HEK293 (cell line): ENCODE results near the gene ZFR2.

Experiments used
- CTCF ChIA-PET: fragments of 350-600 bp; formaldehyde crosslinking; extraction: SDS; loops from one replicate; lab custom pipeline; 2021; ENCODE audit warnings: antibody characterized with exemption; lab: Yijun Ruan, JAX
- POLR2A ChIA-PET: fragments of 300-600 bp; formaldehyde crosslinking; extraction: SDS; loops from one replicate; lab custom pipeline; 2020; ENCODE audit warnings: antibody characterized with exemption, inconsistent platforms; lab: Yijun Ruan, JAX
- H3K27ac ChIP-seq: fragments of 200-500 bp; sonication (Bioruptor generic); 2 replicates; pipeline ENCODE4 v1.5.1; 2014; ENCODE audit warnings: low read depth, low read length, control low read depth, inconsistent platforms; ENCODE audit errors: extremely low read depth
- H3K36me3 ChIP-seq, 2 experiments: fragments of 200-500 bp in 1 of 2; sonication (Bioruptor generic) in 1 of 2; 1 replicate in 1 of 2; 2 replicates in 1 of 2; pipeline ENCODE4 v1.5.1; 2014 to 2017; ENCODE audit warnings: inconsistent platforms in 2 of 2, low read length in 2 of 2; ENCODE audit not compliant: control insufficient read depth in 2 of 2, insufficient read depth in 1 of 2
- H3K4me1 ChIP-seq: fragments of 200-500 bp; sonication (Bioruptor generic); 2 replicates; pipeline ENCODE4 v1.5.1; 2014; ENCODE audit warnings: mild to moderate bottlenecking, low read length, inconsistent platforms; ENCODE audit not compliant: control insufficient read depth, insufficient read depth
- H3K4me3 ChIP-seq: 2 replicates; pipeline ENCODE4 v1.5.1; 2011; ENCODE audit warnings: low read depth, mild to moderate bottlenecking, control low read depth, low read length, moderate library complexity
- H3K9me3 ChIP-seq: fragments of 200-500 bp; sonication (Bioruptor generic); 2 replicates; pipeline ENCODE4 v1.5.1; 2014; ENCODE audit warnings: low read depth, low read length, inconsistent platforms; ENCODE audit not compliant: control insufficient read depth, insufficient read depth
- ZNF114 ChIP-seq: fragments of 450-650 bp; formaldehyde crosslinking; IDR thresholded peaks from 2 replicates; pipeline ENCODE4 v1.5.0; 2017; ENCODE audit warnings: missing biosample characterization, missing genetic modification characterization
- ZNF221 ChIP-seq: fragments of 450-650 bp; formaldehyde crosslinking; IDR thresholded peaks from 2 replicates; pipeline ENCODE4 v1.5.1; 2017; ENCODE audit warnings: missing biosample characterization, missing genetic modification characterization, borderline replicate concordance
- ZNF266 ChIP-seq: fragments of 450-650 bp; formaldehyde crosslinking; IDR thresholded peaks from 2 replicates; pipeline ENCODE4 v1.5.1; 2016; ENCODE audit warnings: missing biosample characterization, missing genetic modification characterization, low read depth
- ZNF274 ChIP-seq, 2 experiments: fragments of 200-500 bp in 1 of 2; fragments of 450-650 bp in 1 of 2; sonication (Bioruptor generic) in 1 of 2; formaldehyde crosslinking in 1 of 2; IDR thresholded peaks; 2 replicates each; pipeline versions ENCODE4 v1.5.1 to v1.6.1; 2014 to 2016; ENCODE audit warnings: borderline replicate concordance in 1 of 2, inconsistent platforms in 1 of 2, low read length in 1 of 2, missing biosample characterization in 1 of 2, missing genetic modification characterization in 1 of 2
- ZNF518A ChIP-seq: fragments of 450-650 bp; formaldehyde crosslinking; conservative IDR thresholded peaks from 2 replicates; pipeline ENCODE4 v1.5.1; 2016; ENCODE audit warnings: low read depth, missing biosample characterization, missing genetic modification characterization
- ZNF521 ChIP-seq: fragments of 450-650 bp; formaldehyde crosslinking; IDR thresholded peaks from 2 replicates; pipeline ENCODE4 v1.5.1; 2017; ENCODE audit warnings: missing biosample characterization, mild to moderate bottlenecking, missing genetic modification characterization
- ZNF704 ChIP-seq: fragments of 450-650 bp; formaldehyde crosslinking; IDR thresholded peaks from 2 replicates; pipeline ENCODE4 v1.5.1; 2016; ENCODE audit warnings: missing biosample characterization, missing genetic modification characterization
- ZNF747 ChIP-seq: fragments of 450-650 bp; formaldehyde crosslinking; IDR thresholded peaks from 2 replicates; pipeline ENCODE4 v1.5.1; 2016; ENCODE audit warnings: missing biosample characterization, missing genetic modification characterization
- ZNF785 ChIP-seq: fragments of 450-650 bp; formaldehyde crosslinking; IDR thresholded peaks from 2 replicates; pipeline ENCODE4 v1.5.1; 2016; ENCODE audit warnings: missing biosample characterization, missing genetic modification characterization

Gene ZFR2

GRCh38 chr19:3809881-3810707, 58.7 kb downstream of the ZFR2 start (continued):
- no peak for TF ChIP-seq ZNF518A
- TF ChIP-seq, all 188 proteins: peak for 2

- H3K4me1 ChIP-seq = no peaks in the 10 kb centered on the region
- H3K4me3 ChIP-seq = no peak overlapping the region
- TF ChIP-seq ZNF521 = no peak
- TF ChIP-seq ZNF747 (tag by site-specific recombination) = no peak
- TF ChIP-seq ZNF785 = no peak
- TF ChIP-seq ZNF704 (tag by site-specific recombination) = no peak
- TF ChIP-seq ZNF266 (tag by site-specific recombination) = no peak
- TF ChIP-seq ZNF221 (tag by site-specific recombination) = no peak
- TF ChIP-seq ZNF518A = no peak
- no peak for TF ChIP-seq ZNF114 (tag by site-specific recombination)
- TF ChIP-seq ZNF274 (IDR thresholded peaks at IDR 0.05; ENCODE audit: low read length) = no peak
- TF ChIP-seq ZNF274 (tag by site-specific recombination; IDR thresholded peaks at IDR 0.05; ENCODE audit: borderline replicate concordance) = no peak
- no peak overlapping the region for H3K27ac ChIP-seq
- ChIA-PET CTCF (no interaction called here), POLR2A (interaction anchor here (0.5 to 0.6 kb wide), 2 partner anchors 13 to 1900 kb away, joined by 3 to 12 read pairs; no protein-coding TSS in a partner anchor)
- no peaks in the 10 kb centered on the region for H3K36me3 ChIP-seq
- no peaks in the 10 kb centered on the region for H3K9me3 ChIP-seq
Observed at GRCh38 chr19:3808420-3809143, 60.3 kb downstream of the ZFR2 start.
